ENCODE measurements around the gene ROR2.
A peak's percentile ranks its signal among the peaks of the same experiment; 100 is the strongest.

- TF ChIP-seq EP300 (IDR thresholded peaks at IDR 0.05) (peak in 2 of 4 donors; percentile 15 to 34), CTCF (IDR thresholded peaks at IDR 0.05) (no peak), POLR2A (IDR thresholded peaks at IDR 0.05) (no peak)
Measured at GRCh38 chr9:91714020-91714806, 235.8 kb downstream of the ROR2 start.
